Thymus (tissue), 14 donors: Measurements from ENCODE around the gene SPIN2A. TPM values are rescaled to one million over a fixed set of nuclear protein-coding genes. Genes with fewer than 3 reads are reported as not detected.
"Not testable (repeated sequence)": the region's sequence is repeated elsewhere in the genome, so short reads cannot be mapped to it uniquely, and the experiment has no call there.

ENCODE experiments used
- DNase-seq, 9 donors: peaks; one replicate each; pipeline ENCODE4 v3.0.0-alpha.2; 2013; ENCODE audit warnings: low spot score in 9 of 9, low read depth in 6 of 9, missing footprints in 1 of 9
- H3K27ac ChIP-seq, 2 donors: one replicate each; pipeline ENCODE4 v1.5.1; 2013; ENCODE audit warnings: control low read depth in 1 of 2, low read depth in 1 of 2, low read length in 1 of 2, mild to moderate bottlenecking in 1 of 2, moderate library complexity in 1 of 2
- H3K27me3 ChIP-seq, 2 donors: one replicate each; pipeline ENCODE4 v1.5.1; 2013; ENCODE audit warnings: low read length in 1 of 2; ENCODE audit not compliant: control insufficient read depth in 2 of 2, insufficient read depth in 1 of 2
- H3K36me3 ChIP-seq, 2 donors: one replicate each; pipeline ENCODE4 v1.5.1; 2013; ENCODE audit warnings: low read length in 1 of 2, mild to moderate bottlenecking in 1 of 2, moderate library complexity in 1 of 2; ENCODE audit not compliant: control insufficient read depth in 2 of 2, insufficient read depth in 2 of 2
- H3K4me1 ChIP-seq, 2 donors: one replicate each; pipeline ENCODE4 v1.5.1; 2013; ENCODE audit warnings: low read length in 2 of 2; ENCODE audit not compliant: control insufficient read depth in 2 of 2, insufficient read depth in 2 of 2
- H3K4me3 ChIP-seq, 2 donors: one replicate each; pipeline ENCODE4 v1.5.1; 2013; ENCODE audit warnings: low read length in 2 of 2, control low read depth in 1 of 2, mild to moderate bottlenecking in 1 of 2
- H3K9me3 ChIP-seq, 2 donors: one replicate each; pipeline ENCODE4 v1.5.1; 2013; ENCODE audit warnings: low read length in 1 of 2, mild to moderate bottlenecking in 1 of 2; ENCODE audit not compliant: control insufficient read depth in 2 of 2, insufficient read depth in 1 of 2
- WGBS: extraction: QIAGEN DNeasy Blood & Tissue Kit; methylation state at CpG from one replicate; pipeline ENCODE4 v1.1.7; 2013; 5-methylcytosine and 5-hydroxymethylcytosine counted together
- long read RNA-seq, 10 donors: transcript quantifications; one replicate each; lab custom pipeline, GENCODE V29; 2026
- polyA plus RNA-seq: library from polyadenylated mRNA; stranded (reverse); fragments of 200-250 nt; gene quantifications from one replicate; pipeline ENCODE4 v1.2.3, GENCODE V29; 2013
- total RNA-seq: library from RNA; stranded (reverse); fragments of 120-200 nt; gene quantifications from one replicate; pipeline ENCODE4 v1.2.4, GENCODE V29; 2013
- donor health status: healthy.

The SPIN2A gene
- total RNA-seq (0.66 TPM), polyA plus RNA-seq (0.66 TPM)
- long read RNA-seq, donor 1, result 0 reads
- long read RNA-seq, donor 2, result 0 reads
- long read RNA-seq, donor 3, result 0 reads
- long read RNA-seq, donor 4, result 0 reads
- long read RNA-seq, donor 5, partial matches to known transcripts, result 11 of 12 reads
- long read RNA-seq, donor 5, other reads (novel, unspliced or antisense), result 0 of 12 reads
- long read RNA-seq, donor 6, result 0 reads
- long read RNA-seq, donor 7, result 0 reads
- long read RNA-seq, donor 8, result 0 reads
- long read RNA-seq, donor 9, result 0 reads
- long read RNA-seq, donor 10, result 0 reads

DNA sequence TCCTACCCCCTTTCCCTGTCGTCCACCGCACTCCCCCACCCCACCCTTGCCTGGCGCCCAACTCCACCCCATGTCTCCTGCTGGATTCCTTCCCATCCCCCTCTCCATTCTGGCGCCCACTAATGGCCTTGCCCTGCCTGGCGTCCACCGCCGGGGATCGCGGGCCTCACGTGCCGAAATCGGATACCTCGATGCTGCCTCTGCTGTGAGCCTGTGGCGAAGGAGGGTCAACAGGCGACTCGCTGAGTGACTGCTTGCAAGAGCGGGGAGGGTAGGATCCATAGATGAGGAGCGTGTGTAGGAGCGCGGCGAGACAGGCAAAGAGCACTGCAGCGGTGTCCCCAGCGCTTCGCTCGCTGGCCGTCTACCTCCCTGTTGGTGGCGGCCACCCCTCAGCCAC is at the start of gene SPIN2A:
SPIN2A (minus strand) TSS at position 325 of the 400 bp plus-strand sequence. CDS start 800 bp downstream, outside the sequence.
- not testable (repeated sequence) for H3K4me3 ChIP-seq, H3K9me3 ChIP-seq, H3K36me3 ChIP-seq, H3K27me3 ChIP-seq, DNase-seq, H3K4me1 ChIP-seq, H3K27ac ChIP-seq
- WGBS, result 79% methylated on average over 27 of the region's 27 CpGs

- Histone ChIP-seq H3K9me3 (no peaks in the 10 kb centered on the region), H3K27ac (no peak overlapping the region), H3K4me1 (no peaks in the 10 kb centered on the region), H3K4me3 (no peak overlapping the region), H3K27me3 (no peaks in the 10 kb centered on the region), H3K36me3 (no peaks in the 10 kb centered on the region)
- no peak for DNase-seq
Measured at GRCh38 chrX:57178605-57179004, 41.4 kb upstream of the SPIN2A start.

DNA sequence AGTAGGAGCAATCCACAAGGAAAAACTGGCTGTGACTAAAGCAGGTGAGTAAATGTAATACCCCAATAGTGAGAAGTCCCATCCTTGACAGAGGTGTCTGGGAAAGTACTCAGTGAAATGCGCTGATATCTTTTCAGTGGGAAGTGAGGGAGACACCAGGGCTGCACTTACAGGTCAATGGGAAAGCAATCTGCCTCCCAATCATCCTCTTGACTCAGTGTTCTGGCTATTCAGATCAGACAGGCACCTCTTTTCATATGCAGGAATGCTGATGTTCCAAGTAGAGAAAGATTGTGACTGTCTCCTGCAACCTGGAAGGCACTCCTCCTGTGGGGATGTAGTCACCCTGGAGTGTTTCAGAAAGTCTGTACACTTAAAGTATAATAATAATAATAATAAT is 39.9 kb upstream of the SPIN2A start:
- Histone ChIP-seq H3K36me3 (no peaks in the 10 kb centered on the region), H3K27me3 (no peaks in the 10 kb centered on the region), H3K4me1 (no peaks in the 10 kb centered on the region), H3K4me3 (no peak overlapping the region), H3K27ac (no peak overlapping the region), H3K9me3 (no peaks in the 10 kb centered on the region)
- WGBS, result 100% methylated on average over 1 of the region's 1 CpG
- no peak for DNase-seq

GRCh38 chrX:57172544-57172943 is 35.3 kb upstream of the SPIN2A start:
- Histone ChIP-seq H3K27ac (no peak overlapping the region), H3K4me3 (no peak overlapping the region), H3K4me1 (no peaks in the 10 kb centered on the region), H3K27me3 (no peaks in the 10 kb centered on the region), H3K36me3 (no peaks in the 10 kb centered on the region), H3K9me3 (no peaks in the 10 kb centered on the region)
- no peak for DNase-seq
- 95% methylated on average over 6 of the region's 6 CpGs for WGBS

GRCh38 chrX:57156397-57157049 is 19.3 kb upstream of the SPIN2A start:
- no peak overlapping the region for H3K4me3 ChIP-seq
- 94% methylated on average over 5 of the region's 5 CpGs for WGBS
- H3K36me3 ChIP-seq, result no peaks in the 10 kb centered on the region
- H3K4me1 ChIP-seq, result no peaks in the 10 kb centered on the region
- DNase-seq, result peak in 1 of 9 donors; percentile 22
- H3K27me3 ChIP-seq, result no peaks in the 10 kb centered on the region
- no peaks in the 10 kb centered on the region for H3K9me3 ChIP-seq
- no peak overlapping the region for H3K27ac ChIP-seq

DNA sequence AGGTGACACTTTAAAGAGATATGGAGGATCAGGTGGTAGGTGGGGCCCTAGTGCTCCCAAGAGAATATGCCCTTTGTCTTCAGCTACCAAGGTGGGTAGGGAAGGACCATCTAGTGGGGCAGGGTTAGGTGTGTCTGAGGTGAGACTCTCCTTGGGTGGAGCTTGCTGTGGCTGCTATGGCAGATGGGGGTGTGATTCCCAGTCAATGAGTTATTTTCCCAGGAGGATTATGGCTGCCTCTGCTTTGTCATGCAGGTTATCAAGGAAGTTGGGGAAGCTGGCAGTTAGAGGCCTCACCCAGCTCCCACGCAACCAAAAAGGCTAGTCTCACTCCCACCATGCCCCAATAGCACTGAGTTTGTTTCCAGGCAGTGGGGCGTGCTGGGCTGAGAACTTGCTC is 18.0 kb upstream of the SPIN2A start:
- Histone ChIP-seq H3K27me3 (no peaks in the 10 kb centered on the region), H3K27ac (no peak overlapping the region), H3K9me3 (no peaks in the 10 kb centered on the region), H3K4me1 (no peaks in the 10 kb centered on the region), H3K4me3 (no peak overlapping the region), H3K36me3 (no peaks in the 10 kb centered on the region)
- DNase-seq, result no peak
- 98% methylated on average over 2 of the region's 2 CpGs for WGBS

- not testable (repeated sequence) for H3K27me3 ChIP-seq, H3K9me3 ChIP-seq, H3K4me1 ChIP-seq, DNase-seq, H3K4me3 ChIP-seq, H3K36me3 ChIP-seq, H3K27ac ChIP-seq
- WGBS, result 86% methylated on average over 8 of the region's 8 CpGs
Measured at GRCh38 chrX:57152222-57152621, 15.0 kb upstream of the SPIN2A start.

DNA sequence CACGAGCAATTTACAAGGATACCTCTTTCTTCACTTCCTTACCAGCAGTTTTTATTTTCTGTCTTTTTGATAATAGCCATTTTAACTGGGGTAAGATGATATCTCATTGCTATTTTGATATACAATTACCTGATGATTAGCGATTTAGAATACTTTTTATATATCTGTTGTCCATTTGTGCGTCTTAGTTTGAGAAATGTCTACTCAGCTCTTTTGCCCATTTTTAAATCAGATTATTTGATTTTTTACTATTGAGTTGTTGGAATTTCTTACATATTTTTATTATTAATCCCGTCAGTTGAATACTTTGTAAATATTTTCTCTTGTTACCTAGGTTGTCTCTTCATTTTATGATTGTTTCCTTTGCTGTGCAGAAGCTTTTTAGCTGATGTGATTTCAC is 1.5 kb upstream of the SPIN2A start:
- no peaks in the 10 kb centered on the region for H3K36me3 ChIP-seq
- no peak overlapping the region for H3K27ac ChIP-seq
- over 99% methylated on average over 4 of the region's 4 CpGs for WGBS
- no peak overlapping the region for H3K4me3 ChIP-seq
- no peaks in the 10 kb centered on the region for H3K27me3 ChIP-seq
- no peaks in the 10 kb centered on the region for H3K9me3 ChIP-seq
- DNase-seq, result no peak
- no peaks in the 10 kb centered on the region for H3K4me1 ChIP-seq

- no peak for DNase-seq
- H3K27ac ChIP-seq, result no peak overlapping the region
- no peaks in the 10 kb centered on the region for H3K9me3 ChIP-seq
- no peaks in the 10 kb centered on the region for H3K4me1 ChIP-seq
- H3K4me3 ChIP-seq, result no peak overlapping the region
- 100% methylated on average over 1 of the region's 1 CpG for WGBS
- no peaks in the 10 kb centered on the region for H3K27me3 ChIP-seq
- no peaks in the 10 kb centered on the region for H3K36me3 ChIP-seq
Measured at GRCh38 chrX:57137501-57137900, 304 bp upstream of the SPIN2A start.
